PFSK-1 (cell line): ENCODE results near the gene FAXDC2.

Experiments
- SIN3A ChIP-seq: IDR thresholded peaks from 2 replicates; pipeline ENCODE4 v1.6.1; 2012; ENCODE audit warnings: mild to moderate bottlenecking, low read length, moderate library complexity, borderline replicate concordance; ENCODE audit not compliant: insufficient read depth
- TF ChIP-seq, protein P1 (sequence below), 2 experiments: IDR thresholded peaks; 2 replicates each; pipeline versions ENCODE4 v1.6.1 to v1.8.0; 2011 to 2012; ENCODE audit warnings: low read depth in 2 of 2, low read length in 2 of 2, control low read depth in 1 of 2, inconsistent platforms in 1 of 2, mild to moderate bottlenecking in 1 of 2, moderate library complexity in 1 of 2; ENCODE audit not compliant: insufficient read depth in 1 of 2

DNA sequence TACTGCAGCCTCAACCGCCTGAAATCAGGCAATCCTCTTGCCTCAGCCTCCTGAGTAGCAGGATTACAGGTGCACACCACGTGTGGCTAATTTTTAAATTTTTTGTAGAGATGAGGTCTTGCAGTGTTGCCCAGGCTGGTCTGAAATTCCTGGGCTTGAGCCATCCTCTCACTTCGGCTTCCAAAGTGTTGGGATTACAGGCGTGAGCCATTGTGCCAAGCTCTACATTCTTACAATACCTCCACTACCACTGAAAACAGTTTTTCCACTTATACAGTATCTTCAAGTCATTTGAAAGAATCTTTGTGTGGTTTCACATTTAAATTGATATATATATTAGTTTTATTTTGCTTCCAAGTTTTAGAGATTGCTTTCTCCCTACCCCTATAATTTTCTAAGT, 52.6 kb downstream of the FAXDC2 start:
- TF ChIP-seq, protein P1, sequence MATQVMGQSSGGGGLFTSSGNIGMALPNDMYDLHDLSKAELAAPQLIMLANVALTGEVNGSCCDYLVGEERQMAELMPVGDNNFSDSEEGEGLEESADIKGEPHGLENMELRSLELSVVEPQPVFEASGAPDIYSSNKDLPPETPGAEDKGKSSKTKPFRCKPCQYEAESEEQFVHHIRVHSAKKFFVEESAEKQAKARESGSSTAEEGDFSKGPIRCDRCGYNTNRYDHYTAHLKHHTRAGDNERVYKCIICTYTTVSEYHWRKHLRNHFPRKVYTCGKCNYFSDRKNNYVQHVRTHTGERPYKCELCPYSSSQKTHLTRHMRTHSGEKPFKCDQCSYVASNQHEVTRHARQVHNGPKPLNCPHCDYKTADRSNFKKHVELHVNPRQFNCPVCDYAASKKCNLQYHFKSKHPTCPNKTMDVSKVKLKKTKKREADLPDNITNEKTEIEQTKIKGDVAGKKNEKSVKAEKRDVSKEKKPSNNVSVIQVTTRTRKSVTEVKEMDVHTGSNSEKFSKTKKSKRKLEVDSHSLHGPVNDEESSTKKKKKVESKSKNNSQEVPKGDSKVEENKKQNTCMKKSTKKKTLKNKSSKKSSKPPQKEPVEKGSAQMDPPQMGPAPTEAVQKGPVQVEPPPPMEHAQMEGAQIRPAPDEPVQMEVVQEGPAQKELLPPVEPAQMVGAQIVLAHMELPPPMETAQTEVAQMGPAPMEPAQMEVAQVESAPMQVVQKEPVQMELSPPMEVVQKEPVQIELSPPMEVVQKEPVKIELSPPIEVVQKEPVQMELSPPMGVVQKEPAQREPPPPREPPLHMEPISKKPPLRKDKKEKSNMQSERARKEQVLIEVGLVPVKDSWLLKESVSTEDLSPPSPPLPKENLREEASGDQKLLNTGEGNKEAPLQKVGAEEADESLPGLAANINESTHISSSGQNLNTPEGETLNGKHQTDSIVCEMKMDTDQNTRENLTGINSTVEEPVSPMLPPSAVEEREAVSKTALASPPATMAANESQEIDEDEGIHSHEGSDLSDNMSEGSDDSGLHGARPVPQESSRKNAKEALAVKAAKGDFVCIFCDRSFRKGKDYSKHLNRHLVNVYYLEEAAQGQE (IDR thresholded peaks at IDR 0.05; ENCODE audit: insufficient read depth in 1 of 2, low read depth in 2 of 2, low read length in 2 of 2), result no peak
- no peak for TF ChIP-seq SIN3A
